Stomach (tissue), 9 donors: Measurements from ENCODE around the gene ACOT7. TPM values are rescaled to one million over a fixed set of nuclear protein-coding genes. Genes with fewer than 3 reads are reported as not detected.

Experiments
- DNase-seq, 2 donors: peaks; one replicate each; pipeline versions ENCODE4 v3.0.0 to v3.0.0-alpha.2; 2013 to 2019
- H3K27ac ChIP-seq, 5 donors: fragments of 200-600 bp in 4 of 5; sonication (generic) in 4 of 5; one replicate each; pipeline ENCODE4 v1.5.1; 2013 to 2019; ENCODE audit warnings: mild to moderate bottlenecking in 1 of 5, moderate library complexity in 1 of 5
- H3K27me3 ChIP-seq, 3 donors: fragments of 200-600 bp; sonication (generic); one replicate each; pipeline ENCODE4 v1.5.1; 2017 to 2019; ENCODE audit warnings: mixed run types in 1 of 3
- H3K36me3 ChIP-seq, 4 donors: fragments of 200-600 bp; sonication (generic); 1 replicate in 3 of 4; 2 replicates in 1 of 4; pipeline ENCODE4 v1.5.1; 2016 to 2019
- H3K4me1 ChIP-seq, 4 donors: fragments of 200-600 bp; sonication (generic); one replicate each; pipeline ENCODE4 v1.5.1; 2016 to 2019
- H3K4me3 ChIP-seq, 4 donors: fragments of 200-600 bp; sonication (generic) in 3 of 4; one replicate each; pipeline ENCODE4 v1.5.1; 2016 to 2019; ENCODE audit warnings: mild to moderate bottlenecking in 1 of 4
- H3K9me3 ChIP-seq, 4 donors: fragments of 200-600 bp; sonication (generic); one replicate each; pipeline ENCODE4 v1.5.1; 2016 to 2019
- EP300 ChIP-seq: sonication (generic); formaldehyde crosslinking; IDR thresholded peaks from one replicate; pipeline ENCODE4 v1.6.1; 2017; ENCODE audit warnings: antibody characterized with exemption
- POLR2A ChIP-seq, 4 donors: fragments of 450-650 bp; IDR thresholded peaks; one replicate each; pipeline ENCODE4 v1.6.1; 2016; ENCODE audit warnings: antibody characterized with exemption in 4 of 4, control low read depth in 2 of 4, mild to moderate bottlenecking in 1 of 4, moderate library complexity in 1 of 4
- POLR2AphosphoS5 ChIP-seq, 3 donors: sonication (generic); formaldehyde crosslinking; IDR thresholded peaks; one replicate each; pipeline ENCODE4 v1.6.1; 2016; ENCODE audit warnings: antibody characterized with exemption in 3 of 3
- WGBS, 5 donors: extraction: QIAGEN DNeasy Blood & Tissue Kit in 3 of 5; methylation state at CpG; one replicate each; pipeline versions ENCODE4 v1.1.5 to v1.1.7; 2013 to 2018; 5-methylcytosine and 5-hydroxymethylcytosine counted together
- intact Hi-C: fragments of 100-400 bp; cut with DNase I; formaldehyde crosslinking; loops from one replicate; pipeline ENCODE4 v1.15.1; 2023; ENCODE audit warnings: low total_unique reads
- polyA plus RNA-seq, 3 donors: library from polyadenylated mRNA; stranded (reverse); fragments of 200-250 nt; gene quantifications; one replicate each; pipeline ENCODE4 v1.2.3, GENCODE V29; 2013
- total RNA-seq, 5 donors: library from RNA; depleted of rRNA; stranded (reverse); fragments of >200 nt; gene quantifications; one replicate each; pipeline versions ENCODE4 v1.1.0 to v1.2.3, GENCODE V29; 2014 to 2016
- TF ChIP-seq, protein P1 (sequence below), 7 experiments: fragments of 450-650 bp in 4 of 7; fragments of 200-600 bp in 3 of 7; sonication (generic) in 3 of 7; IDR thresholded peaks; one replicate each; pipeline ENCODE4 v1.5.1; 2016 to 2019; ENCODE audit warnings: antibody characterized with exemption in 7 of 7, control low read depth in 2 of 7, mild to moderate bottlenecking in 1 of 7
- donor health status: healthy with polysubstance abuse.
- donor health status: Bipolar disorder and iron deficiency.
- donor health status: healthy.

Gene ACOT7
- total and polyA plus RNA-seq, 8 donors: 9.4 to 69.8 (median 19.4) TPM; not detected in 1

DNA sequence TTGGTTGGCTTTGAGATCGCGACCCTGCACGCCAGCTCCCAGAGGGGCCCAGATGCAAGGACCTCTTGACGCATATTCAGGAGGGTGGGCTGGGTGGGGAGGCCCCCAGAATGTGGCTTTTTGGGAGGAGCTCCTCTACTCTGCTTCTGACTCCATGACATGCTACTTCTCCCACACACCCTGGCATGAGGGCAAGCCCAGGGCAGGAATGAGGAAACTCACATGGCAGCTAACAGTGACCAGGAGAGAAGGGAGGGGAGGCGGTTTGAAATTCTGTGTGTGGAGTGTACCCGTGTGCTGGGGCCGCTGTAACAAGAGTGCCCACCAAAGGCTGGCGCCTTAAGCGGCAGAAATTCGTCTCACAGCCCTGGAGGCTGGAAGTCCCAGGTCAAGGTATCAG, 71.4 kb downstream of the ACOT7 start:
- H3K27me3 ChIP-seq: no peaks in the 10 kb centered on the region
- TF ChIP-seq EP300 (no peak), POLR2A (IDR thresholded peaks at IDR 0.05) (no peak), POLR2AphosphoS5 (IDR thresholded peaks at IDR 0.05) (no peak)
- TF ChIP-seq, protein P1, sequence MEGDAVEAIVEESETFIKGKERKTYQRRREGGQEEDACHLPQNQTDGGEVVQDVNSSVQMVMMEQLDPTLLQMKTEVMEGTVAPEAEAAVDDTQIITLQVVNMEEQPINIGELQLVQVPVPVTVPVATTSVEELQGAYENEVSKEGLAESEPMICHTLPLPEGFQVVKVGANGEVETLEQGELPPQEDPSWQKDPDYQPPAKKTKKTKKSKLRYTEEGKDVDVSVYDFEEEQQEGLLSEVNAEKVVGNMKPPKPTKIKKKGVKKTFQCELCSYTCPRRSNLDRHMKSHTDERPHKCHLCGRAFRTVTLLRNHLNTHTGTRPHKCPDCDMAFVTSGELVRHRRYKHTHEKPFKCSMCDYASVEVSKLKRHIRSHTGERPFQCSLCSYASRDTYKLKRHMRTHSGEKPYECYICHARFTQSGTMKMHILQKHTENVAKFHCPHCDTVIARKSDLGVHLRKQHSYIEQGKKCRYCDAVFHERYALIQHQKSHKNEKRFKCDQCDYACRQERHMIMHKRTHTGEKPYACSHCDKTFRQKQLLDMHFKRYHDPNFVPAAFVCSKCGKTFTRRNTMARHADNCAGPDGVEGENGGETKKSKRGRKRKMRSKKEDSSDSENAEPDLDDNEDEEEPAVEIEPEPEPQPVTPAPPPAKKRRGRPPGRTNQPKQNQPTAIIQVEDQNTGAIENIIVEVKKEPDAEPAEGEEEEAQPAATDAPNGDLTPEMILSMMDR (IDR thresholded peaks at IDR 0.05): no peak
- H3K4me1 ChIP-seq: peaks cover 0 to 5% (median 0%) of the 10 kb centered on the region in 4 donors
- no peaks in the 10 kb centered on the region for H3K9me3 ChIP-seq
- intact Hi-C loops: no loop called here
- peaks cover 0 to 39% (median 20%) of the 10 kb centered on the region in 4 donors for H3K36me3 ChIP-seq
- peak in 1 of 2 donors; percentile 31 for DNase-seq
- no peak overlapping the region for H3K4me3 ChIP-seq
- no peak overlapping the region for H3K27ac ChIP-seq
- WGBS, 5 donors: 93 to 98% (median 94%) methylated on average over 6 to 10 of the region's 10 CpGs

- H3K4me1 ChIP-seq: peaks cover 0 to 5% (median 0%) of the 10 kb centered on the region in 4 donors
- H3K27me3 ChIP-seq: no peaks in the 10 kb centered on the region
- TF ChIP-seq POLR2AphosphoS5 (IDR thresholded peaks at IDR 0.05): no peak
- TF ChIP-seq POLR2A (IDR thresholded peaks at IDR 0.05): no peak
- TF ChIP-seq, protein P1 (IDR thresholded peaks at IDR 0.05): no peak
- no peak for TF ChIP-seq EP300
- H3K27ac ChIP-seq: no peak overlapping the region
- no peak overlapping the region for H3K4me3 ChIP-seq
- intact Hi-C loops: no loop called here
- H3K36me3 ChIP-seq: peaks cover 0 to 36% (median 18%) of the 10 kb centered on the region in 4 donors
- H3K9me3 ChIP-seq: no peaks in the 10 kb centered on the region
- WGBS, 5 donors: 82 to 93% (median 89%) methylated on average over 8 of the region's 8 CpGs
- DNase-seq: no peak
Measured at GRCh38 chr1:6321205-6321604, 72.4 kb downstream of the ACOT7 start.

- no peak overlapping the region for H3K4me3 ChIP-seq
- H3K36me3 ChIP-seq: peaks cover 0 to 42% (median 18%) of the 10 kb centered on the region in 4 donors
- no peaks in the 10 kb centered on the region for H3K4me1 ChIP-seq
- WGBS, 5 donors: 69 to 79% (median 74%) methylated on average over 11 of the region's 11 CpGs
- no peaks in the 10 kb centered on the region for H3K9me3 ChIP-seq
- intact Hi-C loops: no loop called here
- TF ChIP-seq POLR2AphosphoS5 (IDR thresholded peaks at IDR 0.05) (no peak), POLR2A (IDR thresholded peaks at IDR 0.05) (no peak), EP300 (no peak)
- TF ChIP-seq, protein P1 (IDR thresholded peaks at IDR 0.05): no peak
- H3K27ac ChIP-seq: no peak overlapping the region
- no peaks in the 10 kb centered on the region for H3K27me3 ChIP-seq
- no peak for DNase-seq
Measured at GRCh38 chr1:6317098-6317760, 76.3 kb downstream of the ACOT7 start.

DNA sequence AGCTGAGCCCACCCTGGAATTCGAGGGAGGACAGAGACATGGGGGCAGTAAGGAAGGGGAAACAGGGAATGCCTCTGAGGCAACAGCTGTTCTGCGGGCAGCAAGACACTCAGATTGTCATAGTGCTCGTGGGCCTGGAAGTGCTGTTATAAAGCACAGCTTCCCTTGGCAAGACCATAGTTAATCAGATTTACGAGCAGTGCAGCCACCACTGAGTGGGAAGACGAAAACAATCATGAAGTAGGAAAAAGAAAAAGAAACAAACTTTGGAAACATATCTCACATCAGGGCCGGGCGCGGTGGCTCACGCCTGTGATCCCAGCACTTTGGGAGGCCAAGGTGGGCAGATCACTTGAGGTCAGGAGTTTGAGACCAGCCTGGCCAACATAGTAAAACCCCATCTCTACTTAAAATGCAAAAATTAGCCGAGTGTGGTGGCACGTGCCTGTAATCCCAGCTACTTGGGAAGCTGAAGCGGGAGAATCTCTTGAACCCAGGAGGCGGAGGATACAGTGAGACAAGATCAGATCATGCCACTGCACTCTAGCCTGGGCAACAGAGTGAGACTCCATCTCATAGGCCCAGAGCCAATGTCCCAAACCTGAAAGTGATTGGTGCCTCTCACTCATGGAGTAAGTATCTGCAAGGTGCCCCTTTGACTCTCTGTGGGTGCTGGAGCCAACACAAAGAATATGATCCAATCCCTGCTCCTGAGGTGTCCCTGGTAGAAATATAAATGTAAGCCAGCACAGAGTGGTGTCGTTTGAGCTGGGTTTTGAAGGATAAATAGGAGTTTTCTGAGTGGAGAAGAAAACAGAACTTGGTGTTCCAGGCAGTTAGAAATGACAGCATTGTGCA, 77.1 kb downstream of the ACOT7 start:
- 89 to 94% (median 91%) methylated on average over 14 of the region's 14 CpGs for WGBS, 5 donors
- intact Hi-C loops: no loop called here
- Histone ChIP-seq H3K4me3 (no peak overlapping the region), H3K27ac (no peak overlapping the region), H3K27me3 (no peaks in the 10 kb centered on the region), H3K4me1 (no peaks in the 10 kb centered on the region), H3K9me3 (no peaks in the 10 kb centered on the region), H3K36me3 (peaks cover 0 to 42% (median 18%) of the 10 kb centered on the region in 4 donors)
- no peak for TF ChIP-seq EP300
- TF ChIP-seq POLR2AphosphoS5 (IDR thresholded peaks at IDR 0.05): no peak
- TF ChIP-seq, protein P1 (IDR thresholded peaks at IDR 0.05): no peak
- no peak for TF ChIP-seq POLR2A (IDR thresholded peaks at IDR 0.05)
- no peak for DNase-seq
